Neuronal stem cell (in vitro differentiated cells): Measurements from ENCODE around the gene RASAL3.

Experiments
- DNase-seq: peaks from one replicate; pipeline ENCODE4 v3.0.0-alpha.2; 2013; ENCODE audit warnings: low spot score
- H2AFZ ChIP-seq: one replicate; pipeline ENCODE4 v1.6.1; 2013; ENCODE audit warnings: mild to moderate bottlenecking, low read length, inconsistent platforms
- H2AK5ac ChIP-seq: 2 replicates; pipeline ENCODE4 v1.6.1; 2013; ENCODE audit warnings: low read depth, mild to moderate bottlenecking, inconsistent platforms, low read length, moderate library complexity, mixed read lengths
- H2BK120ac ChIP-seq: 2 replicates; pipeline ENCODE4 v1.6.1; 2013; ENCODE audit warnings: low read depth, mild to moderate bottlenecking, inconsistent platforms, low read length, moderate library complexity, mixed read lengths
- H2BK12ac ChIP-seq: one replicate; pipeline ENCODE4 v1.6.1; 2013; ENCODE audit warnings: low read length, inconsistent platforms
- H2BK15ac ChIP-seq: 2 replicates; pipeline ENCODE4 v1.6.1; 2013; ENCODE audit warnings: mild to moderate bottlenecking, low read length, inconsistent platforms, mixed read lengths
- H2BK5ac ChIP-seq: one replicate; pipeline ENCODE4 v1.6.1; 2013; ENCODE audit warnings: inconsistent platforms, mild to moderate bottlenecking, low read length, moderate library complexity
- H3K14ac ChIP-seq: one replicate; pipeline ENCODE4 v1.6.1; 2013; ENCODE audit warnings: low read length, inconsistent platforms
- H3K18ac ChIP-seq: 2 replicates; pipeline ENCODE4 v1.6.1; 2013; ENCODE audit warnings: low read length, inconsistent platforms
- H3K23ac ChIP-seq: 2 replicates; pipeline ENCODE4 v1.6.1; 2013; ENCODE audit warnings: low read depth, mild to moderate bottlenecking, mixed read lengths, low read length, inconsistent platforms; ENCODE audit not compliant: poor library complexity
- H3K27ac ChIP-seq: replicated peaks from 3 replicates; pipeline ENCODE4 v1.5.1; 2013; ENCODE audit warnings: low read length, inconsistent platforms
- H3K27me3 ChIP-seq, 3 experiments: 2 replicates each; pipeline ENCODE4 v1.6.1; 2013; ENCODE audit warnings: low read length in 3 of 3, mild to moderate bottlenecking in 2 of 3, inconsistent platforms in 1 of 3, low read depth in 1 of 3, mixed read lengths in 1 of 3, moderate library complexity in 1 of 3; ENCODE audit not compliant: control insufficient read depth in 3 of 3, insufficient read depth in 3 of 3
- H3K36me3 ChIP-seq, 2 donors: replicated peaks in 1 of 2; 2 replicates each; pipeline ENCODE4 v1.6.1; 2013; ENCODE audit warnings: low read length in 2 of 2; ENCODE audit not compliant: control insufficient read depth in 2 of 2, insufficient read depth in 2 of 2
- H3K4ac ChIP-seq: 2 replicates; pipeline ENCODE4 v1.6.1; 2013; ENCODE audit warnings: inconsistent platforms, mild to moderate bottlenecking, low read length, moderate library complexity
- H3K4me1 ChIP-seq, 2 donors: 1 replicate in 1 of 2; 2 replicates in 1 of 2; pipeline ENCODE4 v1.6.1; 2013; ENCODE audit warnings: low read length in 2 of 2, low read depth in 1 of 2; ENCODE audit not compliant: control insufficient read depth in 2 of 2, insufficient read depth in 1 of 2
- H3K4me2 ChIP-seq: one replicate; pipeline ENCODE4 v1.6.1; 2013; ENCODE audit warnings: mild to moderate bottlenecking, low read length, inconsistent platforms; ENCODE audit not compliant: insufficient read depth, poor library complexity, severe bottlenecking
- H3K4me3 ChIP-seq, 2 donors: 2 replicates each; pipeline ENCODE4 v1.5.1; 2013; ENCODE audit warnings: low read length in 2 of 2, mild to moderate bottlenecking in 2 of 2, inconsistent platforms in 1 of 2, moderate library complexity in 1 of 2
- H3K79me1 ChIP-seq: one replicate; pipeline ENCODE4 v1.6.1; 2013; ENCODE audit warnings: low read depth, mild to moderate bottlenecking, inconsistent platforms, low read length, moderate library complexity
- H3K9ac ChIP-seq: one replicate; pipeline ENCODE4 v1.6.1; 2013; ENCODE audit warnings: mild to moderate bottlenecking, low read depth, low read length, inconsistent platforms; ENCODE audit not compliant: poor library complexity
- H3K9me3 ChIP-seq, 2 donors: replicated peaks in 1 of 2; 2 replicates each; pipeline versions ENCODE3 to v1.6.1; 2013; ENCODE audit warnings: low read length in 2 of 2, mild to moderate bottlenecking in 2 of 2, inconsistent platforms in 1 of 2, low read depth in 1 of 2, mixed read lengths in 1 of 2, moderate library complexity in 1 of 2; ENCODE audit not compliant: control insufficient read depth in 2 of 2, insufficient read depth in 1 of 2
- H4K8ac ChIP-seq: one replicate; pipeline ENCODE4 v1.6.1; 2013; ENCODE audit warnings: low read depth, mild to moderate bottlenecking, inconsistent platforms, low read length, moderate library complexity
- H4K91ac ChIP-seq: one replicate; pipeline ENCODE4 v1.6.1; 2013; ENCODE audit warnings: low read length, low read depth, mild to moderate bottlenecking, inconsistent platforms; ENCODE audit not compliant: poor library complexity
- WGBS, 2 donors: extraction: QIAGEN DNeasy Blood & Tissue Kit; methylation state at CpG; one replicate each; pipeline ENCODE4 v1.1.7; 2013; ENCODE audit warnings: missing lambda C conversion rate in 2 of 2, mixed read lengths in 1 of 2; ENCODE audit not compliant: insufficient read length in 2 of 2, insufficient replicate concordance in 1 of 2; ENCODE audit errors: extremely low coverage in 2 of 2; 5-methylcytosine and 5-hydroxymethylcytosine counted together

The RASAL3 gene

GRCh38 chr19:15441317-15441716 lies 23.0 kb downstream of the RASAL3 start:
- no peak overlapping the region for H2AK5ac ChIP-seq
- no peak overlapping the region for H3K4ac ChIP-seq
- no peak overlapping the region for H3K4me2 ChIP-seq
- no peak overlapping the region for H3K23ac ChIP-seq
- H3K4me1 ChIP-seq, result peaks cover 0 to 3% of the 10 kb centered on the region in 2 donors
- no CpG with 5 or more reads among the region's 3 CpGs for WGBS, 2 donors
- no peak overlapping the region for H2BK120ac ChIP-seq
- H3K79me1 ChIP-seq, result peaks cover 1% of the 10 kb centered on the region
- H3K27me3 ChIP-seq, result no peaks in the 10 kb centered on the region
- H3K18ac ChIP-seq, result no peak overlapping the region
- H2BK5ac ChIP-seq, result no peak overlapping the region
- no peak overlapping the region for H4K91ac ChIP-seq
- no peak for DNase-seq
- no peak overlapping the region for H3K4me3 ChIP-seq
- no peak overlapping the region for H3K9ac ChIP-seq
- H2BK15ac ChIP-seq, result no peak overlapping the region
- no peak overlapping the region for H2AFZ ChIP-seq
- no peak overlapping the region for H3K27ac ChIP-seq
- H2BK12ac ChIP-seq, result no peak overlapping the region
- no peak overlapping the region for H4K8ac ChIP-seq
- H3K36me3 ChIP-seq, result peaks cover 0 to 2% of the 10 kb centered on the region in 2 donors
- H3K14ac ChIP-seq, result no peak overlapping the region
- no peaks in the 10 kb centered on the region for H3K9me3 ChIP-seq

GRCh38 chr19:15439821-15440641 lies 24.3 kb downstream of the RASAL3 start:
- Histone ChIP-seq H3K9me3 (no peaks in the 10 kb centered on the region), H2AFZ (no peak overlapping the region), H3K36me3 (peaks cover 0 to 2% of the 10 kb centered on the region in 2 donors), H3K4ac (no peak overlapping the region), H4K91ac (no peak overlapping the region), H3K4me1 (peaks cover 0 to 3% of the 10 kb centered on the region in 2 donors), H2AK5ac (no peak overlapping the region), H2BK5ac (no peak overlapping the region), H3K14ac (no peak overlapping the region), H3K27me3 (no peaks in the 10 kb centered on the region), H3K79me1 (peaks cover 1% of the 10 kb centered on the region), H3K18ac (peak overlapping the region; percentile 4), H3K4me2 (no peak overlapping the region), H2BK12ac (no peak overlapping the region), H3K27ac (no peak overlapping the region), H3K9ac (peak overlapping the region; percentile 38), H3K23ac (no peak overlapping the region), H3K4me3 (no peak overlapping the region), H4K8ac (no peak overlapping the region), H2BK120ac (no peak overlapping the region), H2BK15ac (peak overlapping the region; percentile 17)
- no peak for DNase-seq
- WGBS, 2 donors, result no CpG with 5 or more reads among the region's 38 CpGs

GRCh38 chr19:15439078-15439799 lies 25.1 kb downstream of the RASAL3 start:
- WGBS, 2 donors, result no CpG with 5 or more reads among the region's 25 CpGs
- Histone ChIP-seq H2BK5ac (no peak overlapping the region), H4K8ac (peak overlapping the region; percentile 9), H2AK5ac (peak overlapping the region; percentile 81), H3K14ac (peak overlapping the region; percentile 89), H3K79me1 (peaks cover 1% of the 10 kb centered on the region), H3K4me2 (no peak overlapping the region), H3K27ac (no peak overlapping the region), H3K9ac (peak overlapping the region; percentile 74), H4K91ac (no peak overlapping the region), H3K27me3 (no peaks in the 10 kb centered on the region), H3K4ac (no peak overlapping the region), H3K4me1 (peaks cover 0 to 3% of the 10 kb centered on the region in 2 donors), H3K18ac (peak overlapping the region; percentile 57), H3K23ac (peak overlapping the region; percentile 85), H3K36me3 (peaks cover 0 to 2% of the 10 kb centered on the region in 2 donors), H3K9me3 (no peaks in the 10 kb centered on the region), H2BK15ac (no peak overlapping the region), H2BK12ac (no peak overlapping the region), H2AFZ (no peak overlapping the region), H2BK120ac (no peak overlapping the region), H3K4me3 (no peak overlapping the region)
- DNase-seq, result no peak

GRCh38 chr19:15438577-15438976 lies 25.8 kb downstream of the RASAL3 start:
- Histone ChIP-seq H2BK12ac (no peak overlapping the region), H3K4me3 (no peak overlapping the region), H4K91ac (no peak overlapping the region), H3K9ac (no peak overlapping the region), H3K27me3 (no peaks in the 10 kb centered on the region), H4K8ac (no peak overlapping the region), H3K18ac (peak overlapping the region; percentile 57), H3K23ac (peak overlapping the region; percentile 55), H2BK15ac (no peak overlapping the region), H3K14ac (peak overlapping the region; percentile 31), H3K9me3 (no peaks in the 10 kb centered on the region), H2BK5ac (peak overlapping the region; percentile 82), H2AFZ (no peak overlapping the region), H3K4me2 (no peak overlapping the region), H3K36me3 (peaks cover 0 to 2% of the 10 kb centered on the region in 2 donors), H3K4me1 (peaks cover 0 to 3% of the 10 kb centered on the region in 2 donors), H2AK5ac (peak overlapping the region; percentile 81), H3K4ac (no peak overlapping the region), H2BK120ac (no peak overlapping the region), H3K27ac (no peak overlapping the region), H3K79me1 (peaks cover 1% of the 10 kb centered on the region)
- no peak for DNase-seq
- no CpG with 5 or more reads among the region's 27 CpGs for WGBS, 2 donors
